ENCODE data around the gene CCDC71L.

Gene CCDC71L

DNA sequence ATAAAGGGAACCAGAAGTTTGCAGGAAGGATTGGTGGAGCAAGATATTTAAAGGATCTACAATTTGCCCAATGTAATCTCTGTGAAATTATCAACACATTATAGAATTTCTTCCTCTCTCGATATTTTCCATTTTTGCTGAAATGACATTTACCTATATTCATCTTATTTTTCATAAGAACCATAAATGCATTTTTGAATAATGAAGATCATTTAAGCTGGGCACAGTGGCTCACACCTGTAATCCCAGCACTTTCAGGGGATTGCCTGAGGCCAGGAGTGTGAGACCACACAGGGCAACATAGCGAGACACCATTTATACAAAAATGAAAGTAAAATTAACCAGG lies 37.7 kb downstream of the CCDC71L start:
- no peak for DNase-seq

- DNase-seq, result no peak
These were observed 38.2 kb downstream of the CCDC71L start for GRCh38 chr7:106622654-106623314.

DNA sequence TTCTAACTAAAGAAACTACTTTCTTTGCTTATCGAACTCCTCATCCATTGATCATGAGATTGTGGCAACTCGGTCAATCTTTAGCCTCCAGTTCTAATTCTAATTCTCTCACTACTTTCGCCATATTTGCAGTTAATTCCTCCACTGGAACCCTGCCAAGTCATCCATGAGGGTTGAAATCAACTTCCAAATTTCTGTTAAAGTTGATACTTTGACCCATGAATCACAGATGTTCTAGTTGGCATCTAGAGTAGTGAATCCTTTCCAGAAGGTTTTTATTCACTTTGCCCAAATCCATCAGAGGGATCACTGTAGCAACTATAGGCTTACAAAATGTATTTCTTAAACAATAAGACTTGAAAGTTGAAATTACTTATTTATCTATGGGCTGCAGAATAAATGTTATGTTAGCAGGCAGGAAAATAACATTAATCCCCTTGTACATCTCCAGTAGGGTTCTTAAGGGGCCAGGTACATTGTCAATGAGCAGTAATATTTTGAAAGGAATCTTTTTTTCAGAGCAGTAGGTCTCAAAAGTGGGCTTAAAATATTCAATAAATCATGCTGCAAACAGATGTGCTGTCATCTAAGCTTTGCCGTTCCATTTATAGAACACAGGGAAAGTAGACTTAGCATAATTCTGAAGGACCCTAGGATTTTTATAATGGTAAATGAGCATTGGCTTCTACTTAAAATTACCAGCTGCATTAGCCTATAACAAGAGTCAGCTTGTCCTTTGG lies 39.4 kb downstream of the CCDC71L start:
- no peak for DNase-seq

- DNase-seq, result no peak
These were observed 40.3 kb downstream of the CCDC71L start for GRCh38 chr7:106620676-106621075.

DNA sequence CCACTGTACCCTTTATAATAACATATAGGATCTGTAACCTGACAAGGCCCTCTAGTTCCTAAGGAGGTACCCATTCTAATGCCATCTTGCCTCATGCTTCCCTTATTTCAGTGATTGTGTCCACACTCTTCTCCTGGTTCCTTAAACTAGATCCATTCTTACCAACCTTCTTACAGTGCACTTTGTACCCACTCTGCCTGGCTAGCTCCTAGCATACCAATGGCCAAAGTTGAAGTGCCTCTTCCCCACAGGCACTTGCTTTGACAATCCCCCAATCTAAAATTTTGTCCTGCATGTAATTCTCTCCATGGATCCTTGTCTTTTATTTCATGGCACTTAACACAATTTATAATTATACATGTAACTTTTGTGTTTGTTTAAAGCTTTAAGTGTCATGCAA lies 40.9 kb downstream of the CCDC71L start:
- DNase-seq, result no peak

DNA sequence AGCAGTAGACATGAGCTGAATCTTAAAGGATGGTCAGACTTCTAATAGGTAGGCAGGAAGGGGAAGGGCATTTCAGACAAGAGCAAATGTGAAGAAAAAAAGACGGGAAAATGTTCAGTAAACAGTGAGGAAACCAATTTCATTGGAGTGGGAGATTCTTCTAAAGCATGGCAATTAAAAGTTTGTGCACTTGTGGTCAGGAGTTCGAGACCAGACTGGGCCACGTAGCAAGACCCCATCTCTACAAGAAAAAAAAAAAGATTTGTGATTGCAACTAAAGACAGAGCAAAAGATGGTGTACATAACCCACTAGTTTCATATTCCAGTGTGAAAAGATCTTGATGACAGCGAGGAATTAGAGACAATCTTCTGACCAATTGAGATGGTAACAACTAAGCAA lies 41.7 kb downstream of the CCDC71L start:
- DNase-seq, result no peak

- no peak for DNase-seq
These were observed 42.5 kb downstream of the CCDC71L start for GRCh38 chr7:106618480-106618879.

GRCh38 chr7:106617860-106618259 lies 43.1 kb downstream of the CCDC71L start:
- no peak for DNase-seq

- no peak for DNase-seq
These were observed 44.3 kb downstream of the CCDC71L start for GRCh38 chr7:106616708-106617051.

- no peak for DNase-seq
These were observed 44.9 kb downstream of the CCDC71L start for GRCh38 chr7:106615808-106616707.

- DNase-seq, result no peak
These were observed 46.2 kb downstream of the CCDC71L start for GRCh38 chr7:106614751-106615150.

- no peak for DNase-seq
These were observed 47.0 kb downstream of the CCDC71L start for GRCh38 chr7:106613848-106614560.

- no peak for DNase-seq
These were observed 47.7 kb downstream of the CCDC71L start for GRCh38 chr7:106613279-106613678.

DNA sequence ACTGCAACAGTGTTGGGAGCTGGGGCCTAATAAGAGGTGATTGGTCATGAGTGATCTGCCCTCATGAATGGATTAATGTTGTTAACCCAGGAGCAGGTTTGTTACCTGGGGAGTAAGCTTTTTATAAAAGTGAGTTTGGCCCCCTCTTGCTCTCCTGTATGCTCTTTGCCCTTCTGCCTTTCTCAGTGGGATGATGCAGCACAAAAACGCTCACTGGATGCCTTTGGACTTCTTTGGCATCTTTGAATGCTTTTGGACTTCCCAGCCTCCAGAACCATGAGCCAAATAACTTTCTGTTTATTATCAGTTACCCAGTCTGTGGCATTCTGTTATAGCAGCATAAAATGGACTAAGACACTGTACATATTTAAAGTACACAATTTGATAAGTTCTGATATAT lies 48.5 kb downstream of the CCDC71L start:
- no peak for DNase-seq

- no peak for DNase-seq
These were observed 49.0 kb downstream of the CCDC71L start for GRCh38 chr7:106611911-106612310.

- no peak for DNase-seq
These were observed 49.7 kb downstream of the CCDC71L start for GRCh38 chr7:106610996-106611886.

- DNase-seq, result no peak
These were observed 51.5 kb downstream of the CCDC71L start for GRCh38 chr7:106609416-106609815.

- DNase-seq, result no peak
These were observed 52.3 kb downstream of the CCDC71L start for GRCh38 chr7:106608661-106609060.

All from stimulated activated naive CD4-positive, alpha-beta T cell treated with Interleukin-2 at 50 U/mL for 16 hours (primary cell).